C4-2B (cell line): ENCODE results near the gene PEX19.

ENCODE experiments used
- CTCF ChIP-seq: fragments of 450-650 bp; conservative IDR thresholded peaks from 2 replicates; pipeline ENCODE4 v1.5.1; 2017; ENCODE audit warnings: mild to moderate bottlenecking
- ZFX ChIP-seq: fragments of 450-650 bp; IDR thresholded peaks from 2 replicates; pipeline ENCODE4 v1.6.1; 2017

GRCh38 chr1:160237558-160237957 is 47.4 kb downstream of the PEX19 start:
- TF ChIP-seq CTCF (no peak), ZFX (no peak)
